SK-N-SH treated with all-trans-retinoic acid at 6 μM for 48 hours (cell line): Measurements from ENCODE around the gene SAMD4A.

Experiments
- ATAC-seq: fragments of 200-7000 bp; cut with Tn5 transposase; 3 replicates; pipeline ENCODE4 v1.9.1; 2020; ENCODE audit warnings: mild to moderate bottlenecking, moderate library complexity
- ARNTL ChIP-seq: fragments of 450-650 bp; formaldehyde crosslinking; IDR thresholded peaks from 2 replicates; pipeline ENCODE4 v1.5.0; 2020; ENCODE audit warnings: low read depth, mild to moderate bottlenecking, moderate library complexity, borderline replicate concordance
- CREB5 ChIP-seq: fragments of 250-450 bp; sonication (Bioruptor Pico); IDR thresholded peaks from 2 replicates; pipeline ENCODE4 v1.5.1; 2020; ENCODE audit warnings: low read depth, mild to moderate bottlenecking, moderate library complexity
- CSDC2 ChIP-seq: fragments of 250-450 bp; sonication (Bioruptor Pico); IDR thresholded peaks from 2 replicates; pipeline ENCODE4 v1.5.0; 2020; ENCODE audit warnings: mild to moderate bottlenecking, moderate library complexity
- ESRRG ChIP-seq: fragments of 250-450 bp; sonication (Bioruptor Pico); IDR thresholded peaks from 2 replicates; pipeline ENCODE4 v1.6.1; 2021; ENCODE audit warnings: mild to moderate bottlenecking
- GLIS3 ChIP-seq: fragments of 250-450 bp; sonication (Bioruptor Pico); IDR thresholded peaks from 2 replicates; pipeline ENCODE4 v1.5.0; 2020; ENCODE audit warnings: mild to moderate bottlenecking, moderate library complexity
- ISL1 ChIP-seq: fragments of 250-450 bp; sonication (Bioruptor Pico); IDR thresholded peaks from 2 replicates; pipeline ENCODE4 v2.1.2; 2022; ENCODE audit warnings: mild to moderate bottlenecking, moderate library complexity
- OSR1 ChIP-seq: fragments of 250-450 bp; sonication (Bioruptor Pico); IDR thresholded peaks from 2 replicates; pipeline ENCODE4 v1.8.0; 2022; ENCODE audit warnings: moderate library complexity, mild to moderate bottlenecking, inconsistent platforms
- RARB ChIP-seq: fragments of 250-450 bp; sonication (Bioruptor Pico); IDR thresholded peaks from 2 replicates; pipeline ENCODE4 v1.8.0; 2021; ENCODE audit warnings: mild to moderate bottlenecking, moderate library complexity
- TCF4 ChIP-seq: fragments of 250-450 bp; sonication (Bioruptor Pico); IDR thresholded peaks from 2 replicates; pipeline ENCODE4 v1.8.0; 2021; ENCODE audit warnings: mild to moderate bottlenecking, moderate library complexity, borderline replicate concordance
- TOX ChIP-seq: fragments of 250-450 bp; sonication (Bioruptor Pico); IDR thresholded peaks from 2 replicates; pipeline ENCODE4 v1.8.0; 2021; ENCODE audit warnings: mild to moderate bottlenecking, moderate library complexity, borderline replicate concordance
- TSHZ2 ChIP-seq: fragments of 250-450 bp; sonication (Bioruptor Pico); IDR thresholded peaks from 2 replicates; pipeline ENCODE4 v1.5.0; 2020; ENCODE audit warnings: mild to moderate bottlenecking, moderate library complexity
- ZC3H10 ChIP-seq: fragments of 250-450 bp; sonication (Bioruptor Pico); IDR thresholded peaks from 2 replicates; pipeline ENCODE4 v1.5.1; 2021; ENCODE audit warnings: mild to moderate bottlenecking, moderate library complexity
- ZFP3 ChIP-seq: fragments of 250-450 bp; sonication (Bioruptor Pico); IDR thresholded peaks from 2 replicates; pipeline ENCODE4 v1.5.0; 2020; ENCODE audit warnings: mild to moderate bottlenecking, moderate library complexity
- ZNF565 ChIP-seq: fragments of 450-650 bp; formaldehyde crosslinking; conservative IDR thresholded peaks from 2 replicates; pipeline ENCODE4 v1.5.0; 2020; ENCODE audit warnings: low read depth, mild to moderate bottlenecking, moderate library complexity
- ZNF70 ChIP-seq: fragments of 450-650 bp; formaldehyde crosslinking; IDR thresholded peaks from 2 replicates; pipeline ENCODE4 v1.5.0; 2020; ENCODE audit warnings: mild to moderate bottlenecking, moderate library complexity
- ZNF8 ChIP-seq: fragments of 450-650 bp; formaldehyde crosslinking; IDR thresholded peaks from 2 replicates; pipeline ENCODE4 v1.5.0; 2020; ENCODE audit warnings: mild to moderate bottlenecking, moderate library complexity
- TF ChIP-seq, protein P1 (sequence below): fragments of 250-450 bp; sonication (Bioruptor Pico); IDR thresholded peaks from 2 replicates; pipeline ENCODE4 v1.8.0; 2021; ENCODE audit warnings: low read depth, mild to moderate bottlenecking, moderate library complexity, borderline replicate concordance
- TF ChIP-seq, protein P2 (sequence below): fragments of 250-450 bp; sonication (Bioruptor Pico); IDR thresholded peaks from 2 replicates; pipeline ENCODE4 v1.5.1; 2021; ENCODE audit warnings: mild to moderate bottlenecking, moderate library complexity

SAMD4A gene

GRCh38 chr14:54659365-54659764 lies 92.4 kb downstream of the SAMD4A start:
- no peak for ATAC-seq
- TF ChIP-seq TCF4 (CRISPR knock-in tag), result no peak
- TF ChIP-seq, protein P1, sequence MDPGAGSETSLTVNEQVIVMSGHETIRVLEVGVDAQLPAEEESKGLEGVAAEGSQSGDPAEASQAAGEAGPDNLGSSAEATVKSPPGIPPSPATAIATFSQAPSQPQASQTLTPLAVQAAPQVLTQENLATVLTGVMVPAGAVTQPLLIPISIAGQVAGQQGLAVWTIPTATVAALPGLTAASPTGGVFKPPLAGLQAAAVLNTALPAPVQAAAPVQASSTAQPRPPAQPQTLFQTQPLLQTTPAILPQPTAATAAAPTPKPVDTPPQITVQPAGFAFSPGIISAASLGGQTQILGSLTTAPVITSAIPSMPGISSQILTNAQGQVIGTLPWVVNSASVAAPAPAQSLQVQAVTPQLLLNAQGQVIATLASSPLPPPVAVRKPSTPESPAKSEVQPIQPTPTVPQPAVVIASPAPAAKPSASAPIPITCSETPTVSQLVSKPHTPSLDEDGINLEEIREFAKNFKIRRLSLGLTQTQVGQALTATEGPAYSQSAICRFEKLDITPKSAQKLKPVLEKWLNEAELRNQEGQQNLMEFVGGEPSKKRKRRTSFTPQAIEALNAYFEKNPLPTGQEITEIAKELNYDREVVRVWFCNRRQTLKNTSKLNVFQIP (CRISPR knock-in tag), result no peak
- no peak for TF ChIP-seq ZC3H10 (CRISPR knock-in tag)
- no peak for TF ChIP-seq OSR1 (CRISPR knock-in tag)
- no peak for TF ChIP-seq GLIS3 (CRISPR knock-in tag)
- TF ChIP-seq ZNF8 (CRISPR knock-in tag), result no peak
- TF ChIP-seq ARNTL (CRISPR knock-in tag), result no peak
- no peak for TF ChIP-seq ZFP3
- no peak for TF ChIP-seq TSHZ2 (CRISPR knock-in tag)
- TF ChIP-seq, protein P2, sequence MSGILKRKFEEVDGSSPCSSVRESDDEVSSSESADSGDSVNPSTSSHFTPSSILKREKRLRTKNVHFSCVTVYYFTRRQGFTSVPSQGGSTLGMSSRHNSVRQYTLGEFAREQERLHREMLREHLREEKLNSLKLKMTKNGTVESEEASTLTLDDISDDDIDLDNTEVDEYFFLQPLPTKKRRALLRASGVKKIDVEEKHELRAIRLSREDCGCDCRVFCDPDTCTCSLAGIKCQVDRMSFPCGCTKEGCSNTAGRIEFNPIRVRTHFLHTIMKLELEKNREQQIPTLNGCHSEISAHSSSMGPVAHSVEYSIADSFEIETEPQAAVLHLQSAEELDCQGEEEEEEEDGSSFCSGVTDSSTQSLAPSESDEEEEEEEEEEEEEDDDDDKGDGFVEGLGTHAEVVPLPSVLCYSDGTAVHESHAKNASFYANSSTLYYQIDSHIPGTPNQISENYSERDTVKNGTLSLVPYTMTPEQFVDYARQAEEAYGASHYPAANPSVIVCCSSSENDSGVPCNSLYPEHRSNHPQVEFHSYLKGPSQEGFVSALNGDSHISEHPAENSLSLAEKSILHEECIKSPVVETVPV (CRISPR knock-in tag), result no peak

GRCh38 chr14:54660604-54661111 lies 93.7 kb downstream of the SAMD4A start:
- TF ChIP-seq ZFP3, result no peak
- TF ChIP-seq CSDC2 (CRISPR knock-in tag), result no peak
- TF ChIP-seq ZNF8 (CRISPR knock-in tag), result no peak
- TF ChIP-seq ISL1 (CRISPR knock-in tag), result no peak
- no peak for ATAC-seq

DNA sequence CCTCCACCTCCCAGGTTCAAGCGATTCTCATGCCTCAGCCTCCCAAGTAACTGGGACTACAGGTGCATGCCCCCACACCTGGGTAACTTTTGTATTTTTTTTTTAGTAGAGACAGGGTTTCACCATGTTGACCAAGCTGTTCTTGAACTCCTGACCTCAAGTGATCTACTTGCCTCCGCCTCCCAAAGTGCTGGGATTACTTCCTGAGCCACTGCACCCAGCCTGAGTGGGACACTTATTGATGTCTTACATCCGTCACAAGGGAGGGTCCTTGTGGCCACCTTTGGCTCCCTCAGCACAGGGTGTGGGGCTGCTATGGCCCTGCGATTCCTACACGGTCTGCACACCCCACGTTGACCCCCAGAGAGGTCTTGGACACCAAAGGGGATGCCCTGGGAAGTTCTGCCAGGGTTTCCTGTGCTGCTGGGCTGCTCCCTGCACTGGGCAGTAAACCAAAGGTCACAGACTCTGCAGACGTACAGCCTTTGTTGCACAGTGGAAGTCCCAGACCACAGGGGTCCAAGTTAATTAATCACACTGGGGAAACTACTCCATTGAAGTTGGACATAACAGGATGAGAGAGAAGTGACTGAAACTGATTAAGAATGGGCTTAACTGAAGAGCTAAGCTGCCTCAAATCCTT lies 95.7 kb downstream of the SAMD4A start:
- no peak for TF ChIP-seq ESRRG
- no peak for TF ChIP-seq ZNF565 (CRISPR knock-in tag)
- TF ChIP-seq TSHZ2 (CRISPR knock-in tag), result no peak
- no peak for TF ChIP-seq ZNF70 (CRISPR knock-in tag)
- TF ChIP-seq, protein P2 (CRISPR knock-in tag), result no peak
- TF ChIP-seq RARB (CRISPR knock-in tag), result no peak
- no peak for TF ChIP-seq ZFP3
- no peak for TF ChIP-seq TCF4 (CRISPR knock-in tag)
- TF ChIP-seq ZC3H10 (CRISPR knock-in tag), result no peak
- no peak for TF ChIP-seq TOX (CRISPR knock-in tag)
- TF ChIP-seq CREB5 (CRISPR knock-in tag), result no peak
- TF ChIP-seq OSR1 (CRISPR knock-in tag), result no peak
- ATAC-seq, result no peak
